GOT3 (cell line): ENCODE data around the gene ZNF286A.
"Not testable (repeated sequence)": the region's sequence is repeated elsewhere in the genome, so short reads cannot be mapped to it uniquely, and the experiment has no call there.

Source experiments
- DNase-seq: peaks from one replicate; lab custom pipeline; 2025; ENCODE audit warnings: mixed read lengths; lab: John Stamatoyannopoulos, UW

The ZNF286A gene

GRCh38 chr17:15699413-15699924, at the start of gene ZNF286A:
Gene ZNF286A (plus strand): TSS chr17:15699752. CDS start chr17:15700330, 578 bp downstream.
- DNase-seq: peak; percentile 98

DNA sequence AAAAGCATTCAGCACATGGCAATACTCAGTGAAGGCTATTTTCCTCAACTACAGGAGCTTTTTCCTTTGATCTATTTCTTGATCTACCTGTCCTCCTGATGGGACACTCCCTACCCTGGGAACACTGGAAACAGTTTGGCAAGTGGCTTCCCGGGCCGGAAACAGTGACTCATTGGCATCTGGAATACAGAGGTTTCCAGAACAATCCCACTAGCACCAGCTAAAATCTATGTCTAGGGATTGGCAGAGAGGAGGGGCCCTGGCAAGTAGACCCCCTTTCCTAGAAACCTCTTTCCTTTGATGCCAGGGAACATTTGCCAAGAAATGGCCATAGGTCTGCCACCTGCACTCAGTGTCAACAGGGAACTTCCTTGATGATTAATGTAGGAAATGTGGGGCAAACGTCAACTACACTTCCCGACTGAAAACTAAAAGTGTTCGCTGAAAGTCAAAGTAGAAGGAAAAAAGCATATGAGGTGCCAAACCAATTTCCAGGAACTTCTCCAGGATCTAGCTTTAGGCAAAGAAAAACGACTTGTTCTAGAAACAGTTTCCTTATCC, 49.6 kb upstream of the ZNF286A start:
- DNase-seq: no peak

- DNase-seq: no peak
Measured at GRCh38 chr17:15650741-15651582, 48.6 kb upstream of the ZNF286A start.

GRCh38 chr17:15651583-15652110, 47.9 kb upstream of the ZNF286A start:
- DNase-seq: peak; percentile 84

DNA sequence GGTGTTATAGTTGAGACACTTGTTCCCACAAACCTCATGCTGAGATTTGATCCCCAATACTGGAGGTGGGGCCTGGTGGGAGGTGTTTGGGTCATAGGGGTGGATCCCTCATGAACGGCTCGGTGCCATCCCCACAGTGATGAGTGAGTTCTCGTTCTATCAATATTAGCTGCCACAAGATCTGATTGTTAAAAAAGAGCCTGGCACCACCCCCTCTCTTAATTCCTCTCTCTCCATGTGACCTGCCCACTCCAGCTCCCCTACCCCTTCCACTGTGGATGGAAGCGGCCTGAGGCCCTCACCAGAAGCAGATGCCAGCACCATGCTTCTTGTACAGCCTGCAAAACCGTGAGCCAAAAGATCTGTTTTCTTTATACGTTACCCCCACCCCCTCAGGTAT, 46.6 kb upstream of the ZNF286A start:
- no peak for DNase-seq

- DNase-seq: not testable (repeated sequence)
Measured at GRCh38 chr17:15654401-15654800, 45.2 kb upstream of the ZNF286A start.

GRCh38 chr17:15654886-15655561, 44.5 kb upstream of the ZNF286A start:
- DNase-seq: no peak

DNA sequence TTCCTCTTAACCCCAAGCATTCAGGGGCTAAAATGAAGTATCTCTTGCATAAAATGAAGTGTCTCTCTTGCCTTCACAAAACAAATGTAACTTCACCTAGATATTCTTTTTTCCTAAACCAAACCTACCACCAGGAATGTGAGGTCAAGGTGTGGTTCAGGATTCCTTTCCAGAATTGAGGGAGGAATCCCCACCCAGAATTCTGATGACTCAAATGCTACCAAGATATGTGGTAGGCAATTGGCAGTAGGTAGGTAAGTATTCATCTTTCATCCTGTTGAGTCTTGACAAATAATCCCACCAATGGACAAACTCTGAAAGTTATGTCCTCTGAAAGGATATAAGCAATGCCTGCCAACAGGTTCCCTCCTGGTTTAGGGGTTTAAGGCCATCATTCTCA, 41.7 kb upstream of the ZNF286A start:
- no peak for DNase-seq

DNA sequence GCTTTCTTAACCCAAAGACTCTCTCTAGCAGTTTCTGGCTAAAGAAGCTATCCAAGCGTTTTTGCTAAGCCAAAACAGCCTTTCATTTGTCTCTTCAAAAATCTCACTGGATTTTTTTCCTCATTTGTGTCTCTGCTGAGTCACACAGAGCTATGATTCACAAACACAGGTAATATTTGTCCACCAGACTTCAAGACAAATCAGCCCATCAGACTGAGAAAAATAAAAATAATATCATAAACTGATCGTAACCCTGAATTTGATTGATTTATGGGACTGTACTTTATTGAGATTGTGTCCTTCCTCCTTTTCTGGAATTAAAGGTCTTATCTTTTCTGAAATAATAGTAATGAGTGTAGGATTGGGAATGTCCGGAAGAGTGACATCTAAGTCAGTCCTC, 41.3 kb upstream of the ZNF286A start:
- no peak for DNase-seq

GRCh38 chr17:15659236-15659635, 40.3 kb upstream of the ZNF286A start:
- DNase-seq: no peak

- DNase-seq: no peak
Measured at GRCh38 chr17:15659663-15660062, 39.9 kb upstream of the ZNF286A start.

DNA sequence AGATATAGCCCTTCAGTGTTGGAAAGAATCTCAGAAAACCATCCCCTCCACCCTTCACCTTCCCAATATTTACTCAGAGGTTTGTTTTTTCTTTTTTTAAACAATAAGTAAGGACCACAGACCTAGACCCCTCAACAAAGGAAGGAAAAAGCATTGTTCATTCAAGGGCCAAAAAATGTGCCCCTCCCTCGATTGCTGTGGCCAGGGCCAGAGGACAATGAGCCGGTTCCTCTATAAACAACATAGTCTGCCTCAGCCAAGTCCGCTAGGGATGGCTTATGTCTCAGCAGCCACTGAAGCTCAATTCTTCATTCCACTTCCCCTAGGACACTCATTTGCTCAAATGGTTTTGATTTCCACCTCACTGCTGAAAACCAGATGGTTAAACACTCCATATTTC, 39.5 kb upstream of the ZNF286A start:
- no peak for DNase-seq

DNA sequence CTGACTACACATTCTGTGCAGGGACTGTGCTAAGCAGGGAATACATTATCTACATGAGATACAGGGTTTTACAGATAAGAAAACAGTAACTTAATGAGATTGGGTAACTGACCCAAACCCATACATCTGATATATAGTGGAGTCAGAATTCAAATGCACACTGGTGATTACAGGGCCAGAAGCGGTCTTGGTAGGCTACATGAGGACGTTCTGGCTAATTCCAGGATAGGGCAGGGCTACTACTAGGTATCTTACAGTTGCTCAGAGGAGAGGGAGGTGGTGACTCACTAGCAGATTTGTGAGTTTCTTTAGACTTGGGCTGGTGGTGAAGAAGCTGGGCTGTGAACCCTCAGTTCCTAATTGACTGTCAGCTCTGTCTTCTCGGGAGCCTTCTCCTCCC, 36.9 kb upstream of the ZNF286A start:
- no peak for DNase-seq

DNA sequence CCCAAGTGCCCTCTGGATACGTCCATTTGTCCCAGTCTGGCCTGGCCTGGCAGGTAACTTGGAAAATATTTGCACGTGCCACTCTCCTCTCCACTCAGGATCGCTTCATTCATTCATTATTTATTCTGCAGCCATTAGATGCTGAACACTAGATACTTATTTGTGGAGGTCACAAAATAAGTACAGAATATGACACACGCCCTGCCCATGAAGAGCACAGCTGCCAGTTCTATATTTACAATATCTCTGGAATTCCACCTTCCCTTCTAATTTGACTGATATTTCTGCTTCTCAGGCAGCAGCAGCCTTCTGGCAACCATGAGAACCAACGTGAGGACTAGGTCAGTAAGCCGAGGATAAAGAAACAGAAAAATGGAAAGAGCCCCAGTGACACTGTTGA, 36.4 kb upstream of the ZNF286A start:
- no peak for DNase-seq

- DNase-seq: no peak
Measured at GRCh38 chr17:15663691-15664090, 35.9 kb upstream of the ZNF286A start.

GRCh38 chr17:15669526-15669925, 30.0 kb upstream of the ZNF286A start:
- DNase-seq: not testable (repeated sequence)

DNA sequence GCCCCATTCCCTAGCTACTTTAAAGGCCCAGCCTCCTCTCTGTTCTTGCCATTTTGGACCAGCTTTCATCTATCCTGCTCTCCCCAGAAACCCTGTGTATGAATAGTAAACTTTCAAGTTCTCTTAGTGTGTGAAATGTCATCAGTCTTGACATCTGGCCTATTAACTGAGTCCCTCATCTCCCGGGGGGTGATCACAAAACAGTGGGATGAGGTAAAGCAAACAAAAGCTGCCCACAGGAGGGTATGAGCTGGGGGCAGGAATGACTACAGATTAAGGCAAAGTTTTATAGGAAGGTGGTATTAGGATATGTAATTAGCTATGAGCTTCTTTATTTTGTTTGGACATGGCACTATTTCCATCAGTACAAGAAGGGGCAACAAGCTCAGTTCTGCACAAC, 24.9 kb upstream of the ZNF286A start:
- DNase-seq: not testable (repeated sequence)

DNA sequence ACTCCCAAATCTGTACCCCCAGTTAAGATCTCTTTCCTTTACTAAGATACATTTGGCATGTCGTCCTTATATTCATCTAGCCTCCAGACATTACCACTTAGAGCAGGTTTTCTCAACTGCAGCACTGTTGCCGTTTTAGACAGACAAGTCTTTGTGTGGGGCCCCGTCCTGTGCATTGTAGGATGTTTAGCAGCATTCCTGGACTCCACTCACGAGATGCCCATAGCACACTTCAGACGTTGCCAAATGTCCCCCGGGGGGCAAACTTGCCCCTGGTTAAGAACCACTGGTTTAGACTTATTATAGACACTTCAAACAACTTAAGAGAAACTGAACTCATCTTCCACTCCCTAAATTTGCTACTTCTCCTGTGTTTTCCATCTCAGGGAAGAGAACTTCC, 23.6 kb upstream of the ZNF286A start:
- DNase-seq: not testable (repeated sequence)

DNA sequence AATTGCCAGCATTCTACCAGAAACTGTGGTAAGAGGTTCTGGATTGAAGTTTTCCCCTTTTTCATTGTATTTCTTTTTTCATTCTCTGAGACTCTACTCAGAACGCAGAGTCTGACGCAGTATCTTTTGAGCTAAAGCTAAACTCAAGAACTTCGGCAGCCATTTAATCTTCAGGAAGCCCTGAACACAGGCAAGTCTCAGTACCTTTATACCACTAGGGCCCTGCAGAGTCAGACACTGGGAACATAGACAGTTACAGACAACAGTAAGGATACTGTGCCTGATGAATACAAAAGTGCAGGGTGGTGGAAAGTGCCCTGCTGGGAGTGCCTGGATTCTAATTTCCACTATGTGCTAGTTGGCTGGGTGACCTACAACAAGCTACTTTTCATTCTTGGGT, 16.4 kb upstream of the ZNF286A start:
- not testable (repeated sequence) for DNase-seq

- DNase-seq: peak; percentile 28
Measured at GRCh38 chr17:15683824-15684478, 15.6 kb upstream of the ZNF286A start, which contains the start of gene TRIM16. Gene TRIM16 (minus strand): TSS chr17:15684311. CDS start chr17:15651609, 32,702 bp downstream.

DNA sequence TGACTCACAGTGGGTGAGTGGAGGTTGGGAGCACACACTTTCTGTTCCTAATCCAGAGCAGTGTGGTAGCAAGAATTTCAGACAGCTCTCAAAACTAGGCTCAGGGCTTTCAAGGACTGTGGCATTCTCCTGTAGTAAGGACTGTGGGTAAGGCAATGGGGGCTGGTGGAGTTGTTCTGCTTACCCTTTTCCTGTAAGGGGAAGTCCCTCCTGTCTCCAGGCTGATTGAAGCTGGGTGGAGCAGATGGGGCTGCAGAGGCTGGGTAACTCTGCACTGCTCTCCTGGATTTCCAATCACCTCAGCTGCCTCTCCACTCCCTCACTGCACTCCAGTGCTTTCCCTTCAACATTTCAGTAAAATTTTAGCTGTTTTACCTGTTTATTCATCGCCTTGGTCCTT, 12.1 kb upstream of the ZNF286A start:
- not testable (repeated sequence) for DNase-seq

GRCh38 chr17:15698967-15699366, 585 bp upstream of the ZNF286A start:
- DNase-seq: not testable (repeated sequence)
